Hepatocyte (in vitro differentiated cells): Measurements from ENCODE around the gene TMEM161A. TPM values are rescaled to one million over a fixed set of nuclear protein-coding genes. Genes with fewer than 3 reads are reported as not detected.
A peak's percentile ranks its signal among the peaks of the same experiment; 100 is the strongest.

Experiments used
- DNase-seq: peaks from one replicate; pipeline ENCODE4 v3.0.0-alpha.2; 2016; ENCODE audit warnings: low spot score
- H2AFZ ChIP-seq: fragments of 200-600 bp; sonication (generic); 2 replicates; pipeline ENCODE4 v1.6.0; 2016; ENCODE audit warnings: antibody characterized with exemption, mild to moderate bottlenecking
- H3K27ac ChIP-seq: fragments of 200-600 bp; sonication (generic); 2 replicates; pipeline ENCODE4 v1.5.1; 2016; ENCODE audit warnings: mild to moderate bottlenecking
- H3K27me3 ChIP-seq: fragments of 200-600 bp; sonication (generic); 2 replicates; pipeline ENCODE4 v1.6.1; 2016
- H3K36me3 ChIP-seq: fragments of 200-600 bp; sonication (generic); replicated peaks from 2 replicates; pipeline ENCODE4 v1.5.1; 2016; ENCODE audit warnings: low read depth; ENCODE audit not compliant: insufficient read depth
- H3K4me1 ChIP-seq: fragments of 200-600 bp; sonication (generic); 2 replicates; pipeline ENCODE4 v1.5.1; 2016; ENCODE audit warnings: mild to moderate bottlenecking, moderate library complexity; ENCODE audit not compliant: insufficient read depth
- H3K4me2 ChIP-seq: fragments of 200-600 bp; sonication (generic); 2 replicates; pipeline ENCODE4 v1.6.0; 2016
- H3K4me3 ChIP-seq: fragments of 200-600 bp; sonication (generic); 2 replicates; pipeline ENCODE4 v1.5.1; 2016; ENCODE audit warnings: mild to moderate bottlenecking
- H3K79me2 ChIP-seq: fragments of 200-600 bp; sonication (generic); 2 replicates; pipeline ENCODE4 v1.6.0; 2017; ENCODE audit warnings: mild to moderate bottlenecking
- H3K9me2 ChIP-seq: fragments of 200-600 bp; sonication (generic); replicated peaks from 2 replicates; pipeline ENCODE4 v1.6.0; 2017; ENCODE audit warnings: mild to moderate bottlenecking; ENCODE audit not compliant: insufficient read depth
- H3K9me3 ChIP-seq: fragments of 200-600 bp; sonication (generic); 2 replicates; pipeline ENCODE4 v1.5.1; 2016; ENCODE audit warnings: low read depth, mild to moderate bottlenecking
- H4K20me1 ChIP-seq: fragments of 200-600 bp; sonication (generic); 2 replicates; pipeline ENCODE4 v1.6.0; 2016; ENCODE audit warnings: mild to moderate bottlenecking; ENCODE audit not compliant: insufficient read depth, poor library complexity, severe bottlenecking
- CTCF ChIP-seq: fragments of 200-600 bp; sonication (generic); IDR thresholded peaks from 2 replicates; pipeline ENCODE4 v1.5.1; 2016; ENCODE audit warnings: antibody characterized with exemption, mild to moderate bottlenecking; ENCODE audit not compliant: poor library complexity
- EZH2 ChIP-seq: fragments of 200-600 bp; sonication (generic); IDR thresholded peaks from 2 replicates; pipeline ENCODE4 v1.6.1; 2016; ENCODE audit warnings: antibody characterized with exemption, mild to moderate bottlenecking, borderline replicate concordance
- EZH2phosphoT487 ChIP-seq: fragments of 200-600 bp; sonication (generic); IDR thresholded peaks from one replicate; pipeline ENCODE4 v1.6.1; 2018; ENCODE audit warnings: antibody characterized with exemption, mild to moderate bottlenecking, low read depth, moderate library complexity; ENCODE audit not compliant: unreplicated experiment, severe bottlenecking
- WGBS: methylation state at CpG from one replicate; pipeline ENCODE4 v1.1.6; 2016; ENCODE audit warnings: low lambda C conversion rate; ENCODE audit errors: missing lambda C conversion rate; 5-methylcytosine and 5-hydroxymethylcytosine counted together
- polyA plus RNA-seq: library from polyadenylated mRNA; unstranded; fragments of >200 nt; fragmentation: Nextera tagmentation; extraction: Ambion mirVana; gene quantifications from 2 replicates; pipeline ENCODE4 v1.2.1, GENCODE V29; 2016
- total RNA-seq: library from RNA; depleted of rRNA; stranded (reverse); fragments of >200 nt; gene quantifications from 2 replicates; pipeline ENCODE4 v1.2.3, GENCODE V29; 2014

Gene TMEM161A
- total and polyA plus RNA-seq, 2 experiments from 2014 or later: 22.1 to 48.5 TPM

GRCh38 chr19:19101540-19101939 is 36.7 kb downstream of the TMEM161A start:
- Histone ChIP-seq H2AFZ (no peak overlapping the region), H4K20me1 (no peaks in the 10 kb centered on the region), H3K9me2 (no peaks in the 10 kb centered on the region), H3K4me1 (peaks cover 18% of the 10 kb centered on the region), H3K79me2 (no peaks in the 10 kb centered on the region), H3K4me3 (no peak overlapping the region), H3K27me3 (no peaks in the 10 kb centered on the region), H3K4me2 (no peak overlapping the region), H3K36me3 (no peaks in the 10 kb centered on the region), H3K9me3 (no peaks in the 10 kb centered on the region), H3K27ac (no peak overlapping the region)
- DNase-seq: no peak
- WGBS: 85% methylated on average over 8 of the region's 8 CpGs
- TF ChIP-seq EZH2phosphoT487 (no peak), CTCF (no peak), EZH2 (no peak)

GRCh38 chr19:19098703-19099632 is 39.3 kb downstream of the TMEM161A start:
- H2AFZ ChIP-seq: no peak overlapping the region
- H3K36me3 ChIP-seq: no peaks in the 10 kb centered on the region
- H3K9me3 ChIP-seq: no peaks in the 10 kb centered on the region
- DNase-seq: peak; percentile 54
- H3K79me2 ChIP-seq: no peaks in the 10 kb centered on the region
- peaks cover 28% of the 10 kb centered on the region for H3K4me1 ChIP-seq
- no peaks in the 10 kb centered on the region for H3K9me2 ChIP-seq
- H4K20me1 ChIP-seq: no peaks in the 10 kb centered on the region
- peak overlapping the region; percentile 93 for H3K27ac ChIP-seq
- no peaks in the 10 kb centered on the region for H3K27me3 ChIP-seq
- no peak overlapping the region for H3K4me2 ChIP-seq
- 82% methylated on average over 18 of the region's 18 CpGs for WGBS
- H3K4me3 ChIP-seq: no peak overlapping the region
- TF ChIP-seq CTCF (no peak), EZH2 (no peak), EZH2phosphoT487 (no peak)

GRCh38 chr19:19098084-19098702 is 40.1 kb downstream of the TMEM161A start:
- TF ChIP-seq EZH2 (no peak), EZH2phosphoT487 (no peak), CTCF (no peak)
- Histone ChIP-seq H3K4me1 (peaks cover 28% of the 10 kb centered on the region), H3K9me2 (no peaks in the 10 kb centered on the region), H3K79me2 (no peaks in the 10 kb centered on the region), H3K27ac (peak overlapping the region; percentile 93), H3K27me3 (no peaks in the 10 kb centered on the region), H3K36me3 (no peaks in the 10 kb centered on the region), H4K20me1 (no peaks in the 10 kb centered on the region), H3K4me3 (no peak overlapping the region), H3K9me3 (no peaks in the 10 kb centered on the region), H2AFZ (no peak overlapping the region), H3K4me2 (no peak overlapping the region)
- no peak for DNase-seq
- 86% methylated on average over 9 of the region's 9 CpGs for WGBS
